Fibroblast of gingiva (primary cell): ENCODE results near the gene YTHDC1.
"Not testable (repeated sequence)": the region's sequence is repeated elsewhere in the genome, so short reads cannot be mapped to it uniquely, and the experiment has no call there.

Experiments
- DNase-seq: peaks from one replicate; pipeline ENCODE4 v3.0.0-alpha.2; 2011; ENCODE audit warnings: low read depth

YTHDC1 gene

DNA sequence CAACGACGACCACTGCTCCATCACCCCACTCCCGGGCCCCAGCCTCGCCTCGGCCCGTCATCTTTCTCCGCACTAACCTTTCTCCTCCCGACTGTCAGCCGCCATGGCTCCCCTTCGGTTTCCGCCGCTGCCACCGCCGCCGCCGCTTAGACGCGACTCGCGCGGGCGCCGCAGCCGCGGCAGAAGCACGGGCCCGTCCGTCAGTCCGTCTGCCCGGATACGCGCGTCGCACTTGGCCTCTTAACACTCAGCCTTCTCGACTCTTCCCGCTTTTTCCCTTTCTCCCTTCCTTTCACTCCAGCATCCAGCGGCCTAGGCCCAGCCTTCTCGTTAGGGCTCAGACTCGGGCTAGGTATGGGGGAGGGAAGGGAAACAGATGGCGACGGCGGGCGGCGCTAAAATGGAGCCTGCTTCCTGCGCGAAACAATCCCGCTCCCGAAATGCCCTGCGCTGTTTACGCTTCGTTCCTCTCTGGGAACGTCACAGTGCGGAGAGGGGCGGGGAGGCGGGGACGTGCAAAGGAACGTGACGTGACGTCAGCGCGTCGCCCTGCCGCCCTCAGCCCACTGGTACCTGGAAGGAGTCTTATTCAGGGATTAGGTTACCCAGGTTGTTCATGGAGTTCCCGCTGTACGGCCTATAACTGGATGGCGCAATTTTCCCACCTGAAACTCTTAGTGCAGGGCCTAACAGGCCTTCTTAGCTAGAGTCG is at the start of gene YTHDC1:
Gene YTHDC1, minus strand, starts transcription at position 442 of the 712 bp plus-strand sequence. Its CDS starts 337 bp downstream, at position 105.
- DNase-seq, result peak; percentile 95

DNA sequence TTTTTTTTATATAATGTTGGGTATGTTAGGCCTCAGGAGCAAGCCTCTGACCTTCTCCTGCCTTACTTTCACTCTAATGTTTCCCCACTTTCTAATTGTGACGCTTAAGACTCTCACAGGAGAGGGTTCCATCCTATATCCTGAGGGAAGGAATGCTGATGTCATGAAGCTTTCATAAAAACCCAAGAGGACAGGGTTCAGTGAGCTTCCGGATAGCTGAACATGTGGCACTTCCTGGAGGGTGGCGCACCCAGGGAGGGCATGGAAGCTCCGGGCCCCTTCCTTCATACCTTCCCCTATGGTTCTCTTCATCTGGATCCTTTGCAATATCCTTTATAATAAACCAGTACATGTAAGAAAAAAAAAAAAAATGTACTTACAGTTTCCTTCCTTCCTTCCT is 49.4 kb upstream of the YTHDC1 start:
- DNase-seq, result no peak

DNA sequence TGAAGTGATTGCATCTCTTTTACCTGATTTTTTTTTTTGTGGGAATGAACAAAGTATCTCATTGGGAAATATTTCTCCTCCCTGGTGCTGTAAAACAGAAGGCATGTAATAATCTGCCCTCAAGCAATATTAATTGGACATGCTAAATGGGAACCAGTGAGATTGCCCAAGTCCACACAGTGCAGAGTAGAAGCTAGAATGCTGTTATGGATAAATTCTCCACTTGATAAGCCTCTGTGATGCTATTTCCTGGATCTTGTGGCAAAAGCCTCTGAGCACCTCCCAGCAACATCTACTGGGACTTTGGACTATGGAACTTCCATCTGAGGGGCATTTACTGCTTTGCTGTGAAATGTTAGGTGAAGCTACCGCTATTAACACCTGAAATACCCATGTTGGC is 46.9 kb upstream of the YTHDC1 start:
- DNase-seq, result no peak

DNA sequence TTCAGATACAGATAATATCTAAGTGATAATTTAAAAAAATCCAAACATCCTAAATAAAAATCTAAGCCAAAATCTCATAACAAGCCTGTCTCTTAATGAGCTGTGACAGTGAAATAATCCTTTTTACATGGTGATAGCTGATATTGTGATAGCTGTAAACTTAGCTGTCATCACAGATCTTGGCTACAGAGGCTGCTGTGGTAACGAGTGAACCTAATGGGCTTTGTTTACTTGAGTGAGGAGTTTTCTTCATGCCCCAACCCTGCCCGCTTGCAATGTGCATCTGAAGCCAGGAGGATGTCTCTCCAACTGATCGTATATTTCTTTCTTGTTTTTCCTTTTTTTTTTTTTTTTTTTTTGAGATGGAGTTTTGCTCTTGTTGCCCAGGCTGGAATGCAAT is 41.5 kb upstream of the YTHDC1 start:
- DNase-seq, result no peak

GRCh38 chr4:68390205-68390935 is 40.5 kb upstream of the YTHDC1 start:
- no peak for DNase-seq

DNA sequence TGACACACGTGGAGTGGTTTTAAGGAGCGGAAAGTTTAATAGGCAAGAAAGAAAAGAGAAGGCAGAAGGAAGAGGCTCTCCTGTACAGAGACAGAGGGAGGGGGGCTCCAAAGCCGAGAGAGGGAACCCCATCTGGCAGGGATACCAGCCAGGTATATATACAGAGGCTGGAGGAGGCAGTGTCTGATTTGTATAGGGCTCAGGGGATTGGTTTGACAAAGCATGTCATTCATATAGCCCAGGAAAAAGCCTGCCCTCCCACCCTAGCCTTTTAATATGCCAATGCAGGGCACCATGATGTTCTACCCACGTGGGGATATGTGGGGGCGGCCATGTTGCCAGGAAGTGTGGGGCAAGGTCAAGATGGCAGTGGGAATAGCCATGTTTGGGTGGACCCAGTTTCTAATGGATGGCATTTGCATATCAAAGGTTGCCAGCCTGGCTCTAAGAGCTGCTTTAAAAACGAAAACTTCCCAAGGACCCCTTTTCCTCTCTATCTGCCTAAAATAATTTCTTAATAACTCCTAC is 39.6 kb upstream of the YTHDC1 start:
- not testable (repeated sequence) for DNase-seq

DNA sequence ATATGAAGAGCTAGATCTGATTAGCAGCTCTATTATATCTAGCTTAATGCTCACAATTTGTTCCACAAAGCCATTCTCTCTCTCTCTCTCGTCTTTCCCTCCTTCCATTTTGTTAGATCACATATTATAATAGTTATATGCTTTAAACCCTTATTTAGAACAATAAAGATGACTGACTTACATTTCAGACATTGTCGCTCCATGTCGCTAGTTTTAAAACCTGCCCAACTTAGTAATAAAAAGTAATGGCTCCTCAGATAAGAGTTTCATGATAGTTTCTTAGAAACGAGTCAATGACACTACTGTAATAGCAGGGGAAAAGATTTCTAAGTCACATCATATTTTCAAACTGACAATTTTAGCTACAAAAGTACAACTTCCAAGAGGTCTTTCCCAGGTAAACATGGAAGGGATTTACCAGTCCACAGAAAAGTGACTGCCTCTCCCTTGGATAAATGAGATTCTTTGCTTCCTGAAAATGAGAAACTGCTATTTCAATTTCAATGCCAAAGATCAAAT is 38.5 kb upstream of the YTHDC1 start:
- no peak for DNase-seq

GRCh38 chr4:68385267-68385666 is 35.4 kb upstream of the YTHDC1 start:
- DNase-seq, result no peak

- DNase-seq, result no peak
Observed at GRCh38 chr4:68383115-68383514, 33.2 kb upstream of the YTHDC1 start.

DNA sequence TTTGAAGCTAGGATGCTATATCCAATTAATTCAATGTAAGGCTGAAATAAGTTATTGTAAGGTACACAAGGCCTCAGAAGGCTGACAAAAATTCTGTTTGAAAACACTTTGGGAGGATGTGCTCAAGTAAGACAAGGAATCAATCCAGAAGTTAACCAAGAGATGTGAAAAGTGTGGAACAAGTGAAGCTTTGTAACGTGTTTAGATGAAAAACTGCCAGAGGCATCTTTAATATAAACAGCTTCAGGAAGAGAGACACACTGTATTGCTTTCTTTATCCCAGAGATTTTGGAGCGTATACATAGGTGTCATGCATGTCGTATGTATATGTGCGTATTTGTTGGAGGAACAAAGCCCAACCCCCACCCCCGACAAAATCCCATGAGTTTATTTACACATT is 28.3 kb upstream of the YTHDC1 start:
- DNase-seq, result no peak

DNA sequence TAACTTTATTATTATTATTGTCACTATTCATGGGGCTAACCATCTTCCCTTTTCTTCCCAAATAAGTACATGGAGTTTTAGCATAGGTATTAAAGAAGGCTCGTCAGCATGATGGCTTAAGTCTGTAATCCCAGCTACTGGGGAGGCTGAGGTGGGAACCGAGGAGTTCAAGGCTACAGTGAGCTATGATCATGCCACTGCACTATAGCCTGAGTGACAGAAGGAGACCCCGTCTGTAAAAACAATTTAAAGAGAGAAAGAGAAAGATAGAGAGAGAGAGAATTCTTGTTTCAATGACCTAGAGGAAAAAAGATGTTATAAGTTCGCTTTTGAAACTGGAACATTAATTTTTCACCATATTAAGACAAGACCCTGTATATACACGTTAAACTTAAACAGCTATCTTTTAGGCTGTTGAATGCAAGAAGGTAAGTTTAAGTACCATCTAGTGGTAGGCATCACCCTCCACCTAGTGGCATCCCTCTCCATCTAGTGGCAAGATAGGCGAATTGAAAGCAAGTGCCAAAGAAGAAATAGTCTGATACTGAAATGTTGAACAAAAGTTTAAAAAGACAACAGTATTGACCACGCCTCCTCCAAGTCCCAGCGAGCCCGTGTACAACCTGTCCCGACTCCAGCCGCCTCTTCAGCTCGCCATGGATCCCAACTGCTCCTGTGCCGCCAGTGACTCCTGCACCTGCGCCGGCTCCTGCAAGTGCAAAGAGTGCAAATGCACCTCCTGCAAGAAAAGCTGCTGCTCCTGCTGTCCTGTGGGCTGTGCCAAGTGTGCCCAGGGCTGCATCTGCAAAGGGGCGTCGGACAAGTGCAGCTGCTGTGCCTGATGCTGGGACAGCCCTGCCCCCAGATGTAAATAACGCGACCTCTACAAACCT is 26.0 kb upstream of the YTHDC1 start:
- peak; percentile 52 for DNase-seq

- DNase-seq, result peak; percentile 78
Observed at GRCh38 chr4:68373513-68373912, 23.6 kb upstream of the YTHDC1 start.

DNA sequence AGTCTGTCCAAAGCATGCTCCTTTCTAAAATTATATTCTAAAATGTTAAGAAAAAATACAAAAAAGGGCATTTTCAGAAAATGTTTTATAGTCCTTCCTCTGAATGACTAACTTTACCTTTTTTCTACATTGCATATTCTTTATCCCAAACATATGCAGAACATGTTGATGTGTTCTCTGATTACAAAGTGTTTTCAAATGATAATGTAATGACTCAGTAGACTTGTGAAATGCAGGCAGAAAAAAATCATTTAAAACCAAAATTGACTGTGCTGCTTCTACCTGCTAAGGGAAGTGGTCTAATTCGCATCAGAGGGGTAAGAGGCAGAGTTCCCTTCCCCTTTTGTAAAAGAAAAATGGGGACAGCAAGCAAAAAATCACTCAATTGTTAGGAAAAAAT is 22.7 kb upstream of the YTHDC1 start:
- DNase-seq, result peak; percentile 6

GRCh38 chr4:68369142-68369805 is 19.4 kb upstream of the YTHDC1 start:
- DNase-seq, result no peak

GRCh38 chr4:68368691-68369131 is 18.8 kb upstream of the YTHDC1 start:
- DNase-seq, result peak; percentile 81

DNA sequence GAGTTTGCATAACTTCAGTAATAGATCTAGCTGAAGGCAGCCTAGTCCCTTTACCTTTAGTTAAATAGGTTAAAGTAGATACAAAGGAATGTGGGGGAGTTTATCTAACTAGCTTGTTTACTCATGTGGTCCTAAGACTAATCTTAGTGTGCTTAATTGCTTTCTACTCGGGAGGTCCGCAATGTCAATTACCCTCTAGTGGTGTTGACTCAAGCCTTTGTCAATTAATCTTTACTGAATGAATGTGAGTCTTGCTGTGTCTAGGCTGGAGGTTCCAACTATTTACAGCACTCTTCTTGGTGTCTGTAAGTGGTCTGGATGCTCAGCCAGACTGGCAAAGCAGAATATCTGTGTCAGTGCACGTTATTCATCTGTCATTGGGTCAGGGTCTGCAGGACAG is 17.9 kb upstream of the YTHDC1 start:
- no peak for DNase-seq

GRCh38 chr4:68366600-68366999 is 16.7 kb upstream of the YTHDC1 start:
- DNase-seq, result no peak

DNA sequence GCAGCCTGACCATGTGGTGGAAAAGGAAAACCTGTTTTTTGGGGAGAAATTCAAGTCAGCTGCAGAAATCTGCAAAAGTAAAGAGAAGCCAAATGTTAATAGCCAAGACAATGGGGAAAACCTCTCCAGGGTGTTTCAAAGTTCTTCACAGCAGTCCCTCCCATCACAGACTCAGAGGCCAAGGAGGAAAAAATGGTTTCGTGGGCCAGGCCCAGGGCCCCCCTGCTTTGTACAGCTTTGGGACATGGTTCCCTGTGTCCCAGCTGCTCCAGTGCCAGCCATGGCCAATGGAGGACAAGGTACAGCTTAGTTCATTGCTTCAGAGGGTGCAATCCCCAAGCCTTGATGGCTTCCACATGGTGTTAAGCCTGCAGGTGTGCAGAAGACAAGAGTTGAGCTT is 15.2 kb upstream of the YTHDC1 start:
- no peak for DNase-seq

- DNase-seq, result peak; percentile 36
Observed at GRCh38 chr4:68361146-68361589, 11.3 kb upstream of the YTHDC1 start.

DNA sequence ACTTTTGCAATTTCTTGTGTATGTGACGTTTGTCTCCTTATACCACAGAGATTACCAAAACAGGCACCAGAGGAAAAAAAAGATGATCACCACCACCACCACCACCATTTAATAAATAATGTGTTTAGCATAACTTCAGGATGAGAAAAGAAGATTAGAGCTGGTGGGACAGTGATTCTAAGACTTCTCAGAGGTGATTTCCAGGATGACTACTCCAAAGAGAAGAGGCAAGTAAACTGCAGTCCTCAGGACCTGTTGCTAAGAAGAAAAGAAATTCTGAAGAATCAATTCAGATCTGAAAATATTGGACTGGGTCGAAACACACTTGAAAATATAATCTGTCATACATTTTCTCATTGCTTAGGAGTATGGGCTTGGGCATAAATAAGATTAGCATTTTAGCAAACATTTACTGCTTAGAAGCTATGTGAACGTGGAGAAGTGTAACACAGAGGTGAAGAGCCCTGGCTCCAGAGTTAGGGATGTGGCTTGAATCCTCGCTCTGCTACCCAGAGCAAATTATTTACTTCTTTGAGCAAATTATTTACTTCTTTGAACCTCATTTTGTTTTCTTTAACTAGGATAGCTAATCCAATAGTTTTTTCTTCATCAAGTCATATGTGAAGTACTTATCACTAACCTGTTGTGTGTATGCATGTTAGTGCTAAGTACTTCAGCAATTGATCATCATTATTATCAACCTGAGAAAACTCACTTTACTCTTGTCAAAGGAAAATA is 10.5 kb upstream of the YTHDC1 start:
- DNase-seq, result no peak

DNA sequence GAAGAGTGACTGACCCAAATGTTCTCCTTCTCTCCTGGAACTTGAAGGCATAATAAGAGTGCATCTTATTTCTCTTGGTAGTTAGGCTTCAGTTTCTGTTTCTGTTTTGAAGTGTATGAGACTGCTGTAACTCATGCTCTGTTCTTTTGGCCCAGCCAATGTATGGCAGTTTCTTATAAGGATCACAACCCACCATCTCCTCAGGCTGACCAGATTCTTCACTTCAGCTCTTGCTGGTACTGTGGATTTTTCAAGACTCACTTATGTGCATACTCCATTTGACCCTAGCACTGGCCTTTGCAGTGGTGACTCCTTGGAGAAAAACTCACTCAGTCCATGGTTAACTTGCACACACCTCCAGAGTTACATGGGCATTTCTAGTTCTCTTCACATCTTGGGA is 9.6 kb upstream of the YTHDC1 start:
- no peak for DNase-seq
